HL-60 (cell line): ENCODE measurements around the gene TMSB10.
"Not testable (repeated sequence)": the region's sequence is repeated elsewhere in the genome, so short reads cannot be mapped to it uniquely, and the experiment has no call there.

Experiments
- DNase-seq, 2 experiments: peaks; one replicate each; pipeline ENCODE4 v3.0.0-alpha.2; 2010 to 2020; ENCODE audit warnings: low read depth in 1 of 2, low spot score in 1 of 2
- H3K27ac ChIP-seq: fragments of 250-450 bp; sonication (Bioruptor Pico); replicated peaks from 2 replicates; pipeline ENCODE4 v1.5.1; 2020; ENCODE audit warnings: mild to moderate bottlenecking, moderate library complexity
- H3K27me3 ChIP-seq: fragments of 250-450 bp; sonication (Bioruptor Pico); 2 replicates; pipeline ENCODE4 v1.5.1; 2021; ENCODE audit warnings: mild to moderate bottlenecking, moderate library complexity; ENCODE audit not compliant: insufficient read depth, poor library complexity, severe bottlenecking
- H3K4me3 ChIP-seq: replicated peaks from 2 replicates; pipeline ENCODE4 v1.5.1; 2011; ENCODE audit warnings: mild to moderate bottlenecking, control low read depth, low read length; ENCODE audit not compliant: insufficient read depth
- CTCF ChIP-seq: IDR thresholded peaks from one replicate; pipeline ENCODE4 v1.5.1; 2011; ENCODE audit warnings: low read length, control low read depth, inconsistent platforms; ENCODE audit not compliant: insufficient read depth
- GABPA ChIP-seq: IDR thresholded peaks from 2 replicates; pipeline ENCODE4 v1.6.1; 2012; ENCODE audit warnings: low read depth
- POLR2AphosphoS5 ChIP-seq: IDR thresholded peaks from 2 replicates; pipeline ENCODE4 v1.6.1; 2012; ENCODE audit warnings: low read depth
- REST ChIP-seq: IDR thresholded peaks from 2 replicates; pipeline ENCODE4 v1.6.1; 2012; ENCODE audit warnings: low read depth; ENCODE audit not compliant: insufficient replicate concordance
- SPI1 ChIP-seq: IDR thresholded peaks from 2 replicates; pipeline ENCODE4 v1.6.1; 2012; ENCODE audit warnings: low read depth, mild to moderate bottlenecking, borderline replicate concordance

Gene TMSB10

GRCh38 chr2:84875213-84875560 lies 30.3 kb upstream of the TMSB10 start:
- H3K4me3 ChIP-seq = no peak overlapping the region
- no peak overlapping the region for H3K27ac ChIP-seq
- no peak for DNase-seq
- H3K27me3 ChIP-seq = peaks cover 18% of the 10 kb centered on the region
- TF ChIP-seq SPI1 (no peak), POLR2AphosphoS5 (no peak), REST (no peak), CTCF (no peak), GABPA (no peak)

DNA sequence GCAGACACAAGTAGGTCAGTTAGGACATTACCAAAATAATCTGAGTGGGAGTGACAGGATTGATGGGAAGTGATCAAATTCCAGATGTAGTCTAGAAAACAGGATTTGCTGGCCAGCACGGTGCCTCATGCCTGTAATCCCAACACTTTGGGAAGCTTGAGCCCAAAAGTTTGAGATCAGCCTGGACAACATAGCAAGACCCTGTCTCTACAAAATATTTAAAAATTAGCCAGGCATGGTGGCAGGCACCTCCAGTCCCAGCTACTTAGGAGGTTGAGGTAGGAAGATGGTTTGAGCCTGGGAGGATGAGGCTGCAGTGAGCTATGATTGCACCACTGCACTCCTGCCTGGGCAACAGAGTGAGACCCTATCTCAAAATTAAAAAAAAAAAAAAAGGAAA lies 29.8 kb upstream of the TMSB10 start:
- DNase-seq, H3K27ac ChIP-seq, H3K4me3 ChIP-seq: not testable (repeated sequence)
- H3K27me3 ChIP-seq = peaks cover 22% of the 10 kb centered on the region

- TF ChIP-seq SPI1 (no peak), GABPA (no peak), POLR2AphosphoS5 (no peak), REST (no peak), CTCF (no peak)
- Histone ChIP-seq H3K27ac (no peak overlapping the region), H3K27me3 (peaks cover 27% of the 10 kb centered on the region), H3K4me3 (no peak overlapping the region)
- DNase-seq = no peak
Observed at GRCh38 chr2:84876369-84876768, 29.1 kb upstream of the TMSB10 start.

DNA sequence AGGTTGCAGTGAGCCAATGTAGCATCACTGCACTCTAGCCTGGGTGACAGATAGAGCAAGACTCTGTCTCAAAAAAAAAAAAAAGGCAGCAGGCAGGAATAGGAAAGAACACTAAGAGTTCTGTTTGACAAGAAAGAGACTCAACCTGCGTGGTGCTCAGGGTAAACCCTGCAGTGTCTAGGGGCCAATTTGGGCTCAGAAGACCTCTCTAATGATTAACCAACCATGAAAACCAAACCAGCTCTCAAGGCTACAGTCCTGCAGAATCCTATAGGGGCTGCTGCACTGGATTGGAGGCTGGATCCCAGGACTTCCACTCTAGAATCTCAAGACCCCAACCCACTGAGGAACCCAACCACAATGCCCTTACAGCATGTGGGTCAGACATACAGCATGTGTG lies 27.0 kb upstream of the TMSB10 start:
- Histone ChIP-seq H3K4me3 (no peak overlapping the region), H3K27me3 (peaks cover 34% of the 10 kb centered on the region), H3K27ac (no peak overlapping the region)
- DNase-seq = no peak
- TF ChIP-seq GABPA (no peak), SPI1 (no peak), REST (no peak), CTCF (no peak), POLR2AphosphoS5 (no peak)
